H9 (cell line): ENCODE data around the gene TP73. TPM values are rescaled to one million over a fixed set of nuclear protein-coding genes. Genes with fewer than 3 reads are reported as not detected.
A peak's percentile ranks its signal among the peaks of the same experiment; 100 is the strongest.

Source experiments
- DNase-seq: peaks from one replicate; pipeline ENCODE4 v3.0.0-alpha.2; 2017
- H2AFZ ChIP-seq: one replicate; pipeline ENCODE4 v1.6.1; 2013; ENCODE audit warnings: mild to moderate bottlenecking, low read length, control low read depth, moderate library complexity
- H2AK5ac ChIP-seq: 2 replicates; pipeline ENCODE4 v1.6.1; 2013; ENCODE audit warnings: low read length, control low read depth, mixed read lengths; ENCODE audit not compliant: insufficient read length
- H2BK120ac ChIP-seq: one replicate; pipeline ENCODE4 v1.6.1; 2013; ENCODE audit warnings: low read depth, mild to moderate bottlenecking, low read length, control low read depth, inconsistent platforms; ENCODE audit not compliant: poor library complexity, severe bottlenecking
- H2BK12ac ChIP-seq: 2 replicates; pipeline ENCODE4 v1.6.1; 2013; ENCODE audit warnings: low read length, control low read depth, mixed read lengths, low read depth; ENCODE audit not compliant: insufficient read length
- H2BK15ac ChIP-seq: 2 replicates; pipeline ENCODE4 v1.6.1; 2013; ENCODE audit warnings: low read depth, low read length, control low read depth
- H2BK20ac ChIP-seq: one replicate; pipeline ENCODE4 v1.6.1; 2013; ENCODE audit warnings: low read depth, mild to moderate bottlenecking, low read length, control low read depth, inconsistent platforms; ENCODE audit not compliant: poor library complexity, severe bottlenecking
- H2BK5ac ChIP-seq: 2 replicates; pipeline ENCODE4 v1.6.1; 2013; ENCODE audit warnings: low read length, control low read depth, mixed read lengths; ENCODE audit not compliant: insufficient read length
- H3K14ac ChIP-seq: 2 replicates; pipeline ENCODE4 v1.6.1; 2013; ENCODE audit warnings: low read length, control low read depth; ENCODE audit not compliant: insufficient read depth
- H3K18ac ChIP-seq: 2 replicates; pipeline ENCODE4 v1.6.1; 2013; ENCODE audit warnings: low read depth, mild to moderate bottlenecking, mixed read lengths, low read length, control low read depth; ENCODE audit not compliant: insufficient read length
- H3K23ac ChIP-seq: 2 replicates; pipeline ENCODE4 v1.6.1; 2013; ENCODE audit warnings: low read length, control low read depth, mixed read lengths, low read depth; ENCODE audit not compliant: insufficient read length
- H3K23me2 ChIP-seq: 2 replicates; pipeline ENCODE4 v1.6.1; 2013; ENCODE audit warnings: low read depth, mild to moderate bottlenecking, mixed read lengths, low read length, control low read depth; ENCODE audit not compliant: insufficient read length, poor library complexity, severe bottlenecking
- H3K27ac ChIP-seq: 2 replicates; pipeline ENCODE4 v1.5.1; 2013; ENCODE audit warnings: low read length, control low read depth, mixed read lengths, low read depth; ENCODE audit not compliant: insufficient read length
- H3K27me3 ChIP-seq: 2 replicates; pipeline ENCODE4 v1.6.1; 2013; ENCODE audit warnings: low read length, control low read depth, inconsistent platforms; ENCODE audit not compliant: insufficient read depth
- H3K4ac ChIP-seq: 2 replicates; pipeline ENCODE4 v1.6.1; 2013; ENCODE audit warnings: low read depth, mild to moderate bottlenecking, control low read depth, inconsistent platforms, low read length, moderate library complexity
- H3K4me1 ChIP-seq: 2 replicates; pipeline ENCODE4 v1.6.1; 2013; ENCODE audit warnings: low read length, control low read depth, inconsistent platforms; ENCODE audit not compliant: insufficient read depth
- H3K4me2 ChIP-seq: 2 replicates; pipeline ENCODE4 v1.6.1; 2013; ENCODE audit warnings: low read length, control low read depth, mixed read lengths; ENCODE audit not compliant: insufficient read length, insufficient read depth
- H3K56ac ChIP-seq: 2 replicates; pipeline ENCODE4 v1.6.1; 2013; ENCODE audit warnings: low read depth, mild to moderate bottlenecking, mixed read lengths, low read length, control low read depth; ENCODE audit not compliant: insufficient read length
- H3K79me1 ChIP-seq: 2 replicates; pipeline ENCODE4 v1.6.1; 2013; ENCODE audit warnings: low read depth, mild to moderate bottlenecking, moderate library complexity, low read length, control low read depth, inconsistent platforms; ENCODE audit not compliant: insufficient read depth, poor library complexity, severe bottlenecking
- H3K79me2 ChIP-seq: 2 replicates; pipeline ENCODE4 v1.6.1; 2013; ENCODE audit warnings: low read length, control low read depth, inconsistent platforms; ENCODE audit not compliant: insufficient read depth
- H3K9ac ChIP-seq: 2 replicates; pipeline ENCODE4 v1.6.1; 2013; ENCODE audit warnings: low read length, control low read depth, mixed read lengths; ENCODE audit not compliant: insufficient read length; ENCODE audit errors: extremely low read depth
- H3K9me3 ChIP-seq: one replicate; pipeline ENCODE4 v1.6.1; 2013; ENCODE audit warnings: low read depth, low read length, inconsistent platforms; ENCODE audit not compliant: control insufficient read depth
- H3T11ph ChIP-seq: one replicate; pipeline ENCODE4 v1.6.1; 2013; ENCODE audit warnings: mild to moderate bottlenecking, low read length, control low read depth, inconsistent platforms
- H4K20me1 ChIP-seq: one replicate; pipeline ENCODE4 v1.6.1; 2013; ENCODE audit not compliant: control insufficient read depth, insufficient read length, insufficient read depth
- H4K5ac ChIP-seq: 2 replicates; pipeline ENCODE4 v1.6.1; 2013; ENCODE audit warnings: low read depth, mild to moderate bottlenecking, mixed read lengths, low read length, control low read depth; ENCODE audit not compliant: insufficient read length
- H4K8ac ChIP-seq: replicated peaks from 2 replicates; pipeline ENCODE4 v1.6.1; 2013; ENCODE audit warnings: low read length, control low read depth, mixed read lengths, low read depth; ENCODE audit not compliant: insufficient read length
- H4K91ac ChIP-seq: 2 replicates; pipeline ENCODE4 v1.6.1; 2013; ENCODE audit warnings: low read depth, mild to moderate bottlenecking, moderate library complexity, mixed read lengths, low read length, control low read depth; ENCODE audit not compliant: insufficient read length
- H3K27ac Mint-ChIP-seq, 3 experiments: 2 replicates in 2 of 3; 3 replicates in 1 of 3; pipeline ENCODE4 v1.8.0; 2020 to 2021; ENCODE audit warnings: mixed read lengths in 3 of 3, mild to moderate bottlenecking in 1 of 3, moderate library complexity in 1 of 3
- H3K27me3 Mint-ChIP-seq: 2 replicates; pipeline ENCODE4 v1.8.0; 2021; ENCODE audit warnings: low read depth, mild to moderate bottlenecking, moderate library complexity, mixed read lengths
- H3K36me3 Mint-ChIP-seq, 3 experiments: 2 replicates in 2 of 3; 3 replicates in 1 of 3; pipeline ENCODE4 v1.8.0; 2020 to 2021; ENCODE audit warnings: low read depth in 3 of 3, mixed read lengths in 3 of 3; ENCODE audit not compliant: insufficient read depth in 1 of 3
- H3K4me1 Mint-ChIP-seq, 2 experiments: 2 replicates each; pipeline ENCODE4 v1.8.0; 2020; ENCODE audit warnings: mixed read lengths in 2 of 2
- H3K4me3 Mint-ChIP-seq, 2 experiments: 2 replicates in 1 of 2; 3 replicates in 1 of 2; pipeline ENCODE4 v1.8.0; 2020 to 2021; ENCODE audit warnings: mild to moderate bottlenecking in 2 of 2, mixed read lengths in 2 of 2, moderate library complexity in 1 of 2
- H3K9me3 Mint-ChIP-seq, 2 experiments: 2 replicates in 1 of 2; 3 replicates in 1 of 2; pipeline ENCODE4 v1.8.0; 2020; ENCODE audit warnings: mild to moderate bottlenecking in 2 of 2, mixed read lengths in 2 of 2, moderate library complexity in 1 of 2
- WGBS: extraction: QIAGEN DNeasy Blood & Tissue Kit; methylation state at CpG from one replicate; pipeline ENCODE4 v1.1.7; 2013; ENCODE audit warnings: missing lambda C conversion rate, low lambda C conversion rate, mixed read lengths; ENCODE audit not compliant: insufficient read length; ENCODE audit errors: extremely low coverage; 5-methylcytosine and 5-hydroxymethylcytosine counted together
- total RNA-seq: library from RNA; stranded (reverse); gene quantifications from 2 replicates; pipeline ENCODE4 v1.2.1, GENCODE V29; 2021
- TF ChIP-seq, protein P1 (sequence below): fragments of 200-600 bp; sonication (generic); conservative IDR thresholded peaks from 3 replicates; pipeline ENCODE4 v1.8.0; 2021; ENCODE audit warnings: antibody characterized with exemption, mild to moderate bottlenecking

TP73 gene
- total RNA-seq, 1 experiment from 2014 or later: 4.7 TPM

DNA sequence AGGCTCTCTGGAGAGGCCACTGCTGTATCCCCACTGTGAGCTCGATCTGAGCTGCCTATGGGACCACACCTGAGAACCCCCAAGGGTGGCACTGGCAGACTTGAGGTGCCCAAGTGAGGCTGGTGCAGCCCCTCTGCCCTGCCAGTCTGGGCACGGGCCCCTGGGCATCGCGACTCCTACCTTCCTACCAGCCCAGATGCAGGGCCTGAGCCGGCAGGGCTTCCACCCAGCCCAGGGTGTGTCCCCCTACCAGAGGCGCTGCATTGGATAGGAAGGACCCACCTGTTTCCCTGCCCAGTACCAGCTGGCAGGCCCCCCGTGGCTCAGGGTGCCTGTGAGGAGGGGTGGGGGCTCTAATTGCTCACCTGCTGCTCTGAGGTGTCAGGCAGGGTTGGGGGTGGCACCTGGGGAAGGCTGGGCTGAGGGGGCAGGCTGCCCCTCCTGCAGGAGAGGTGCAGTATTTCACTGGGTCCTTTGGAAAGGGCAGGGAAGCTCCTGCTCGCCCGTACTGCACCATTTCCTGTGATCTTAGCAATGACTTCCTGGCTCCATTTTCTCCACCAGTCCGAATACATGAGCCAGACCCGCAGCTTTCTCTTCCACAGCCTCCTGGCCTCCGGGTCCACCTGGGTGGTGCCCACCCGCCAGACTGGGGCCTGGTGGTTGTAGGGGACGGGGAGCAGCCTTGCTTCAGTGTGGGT is 11.8 kb downstream of the TP73 start:
- H4K5ac ChIP-seq: no peak overlapping the region
- H3K9me3 ChIP-seq: no peaks in the 10 kb centered on the region
- H4K8ac ChIP-seq: no peak overlapping the region
- H3K14ac ChIP-seq: no peak overlapping the region
- no peaks in the 10 kb centered on the region for H3K4me1 ChIP-seq
- no peak overlapping the region for H3K27ac Mint-ChIP-seq
- no peak overlapping the region for H2AK5ac ChIP-seq
- no peak overlapping the region for H3K27ac ChIP-seq
- no peak overlapping the region for H2BK12ac ChIP-seq
- H3K27me3 Mint-ChIP-seq: peaks cover 47% of the 10 kb centered on the region
- no peaks in the 10 kb centered on the region for H3K36me3 Mint-ChIP-seq
- DNase-seq: peak; percentile 31
- H2BK15ac ChIP-seq: no peak overlapping the region
- H3K23me2 ChIP-seq: no peaks in the 10 kb centered on the region
- no peak overlapping the region for H3K4me2 ChIP-seq
- H2AFZ ChIP-seq: no peak overlapping the region
- H4K91ac ChIP-seq: no peak overlapping the region
- no peaks in the 10 kb centered on the region for H4K20me1 ChIP-seq
- H3K9me3 Mint-ChIP-seq: no peaks in the 10 kb centered on the region
- H3K9ac ChIP-seq: no peak overlapping the region
- H3K79me2 ChIP-seq: no peaks in the 10 kb centered on the region
- no peaks in the 10 kb centered on the region; the same call in 1 of the 2 replicates for H3K27me3 ChIP-seq
- H3K18ac ChIP-seq: no peak overlapping the region
- peaks cover 7 to 22% of the 10 kb centered on the region in 2 experiments for H3K4me1 Mint-ChIP-seq
- H3T11ph ChIP-seq: no peak overlapping the region
- no peak overlapping the region for H2BK5ac ChIP-seq
- no peak overlapping the region for H3K56ac ChIP-seq
- no peak overlapping the region for H2BK120ac ChIP-seq
- no peak overlapping the region for H3K4ac ChIP-seq
- no peak overlapping the region for H3K4me3 Mint-ChIP-seq
- H3K23ac ChIP-seq: no peak overlapping the region
- WGBS: no CpG with 5 or more reads among the region's 14 CpGs
- H3K79me1 ChIP-seq: no peaks in the 10 kb centered on the region
- TF ChIP-seq, protein P1, sequence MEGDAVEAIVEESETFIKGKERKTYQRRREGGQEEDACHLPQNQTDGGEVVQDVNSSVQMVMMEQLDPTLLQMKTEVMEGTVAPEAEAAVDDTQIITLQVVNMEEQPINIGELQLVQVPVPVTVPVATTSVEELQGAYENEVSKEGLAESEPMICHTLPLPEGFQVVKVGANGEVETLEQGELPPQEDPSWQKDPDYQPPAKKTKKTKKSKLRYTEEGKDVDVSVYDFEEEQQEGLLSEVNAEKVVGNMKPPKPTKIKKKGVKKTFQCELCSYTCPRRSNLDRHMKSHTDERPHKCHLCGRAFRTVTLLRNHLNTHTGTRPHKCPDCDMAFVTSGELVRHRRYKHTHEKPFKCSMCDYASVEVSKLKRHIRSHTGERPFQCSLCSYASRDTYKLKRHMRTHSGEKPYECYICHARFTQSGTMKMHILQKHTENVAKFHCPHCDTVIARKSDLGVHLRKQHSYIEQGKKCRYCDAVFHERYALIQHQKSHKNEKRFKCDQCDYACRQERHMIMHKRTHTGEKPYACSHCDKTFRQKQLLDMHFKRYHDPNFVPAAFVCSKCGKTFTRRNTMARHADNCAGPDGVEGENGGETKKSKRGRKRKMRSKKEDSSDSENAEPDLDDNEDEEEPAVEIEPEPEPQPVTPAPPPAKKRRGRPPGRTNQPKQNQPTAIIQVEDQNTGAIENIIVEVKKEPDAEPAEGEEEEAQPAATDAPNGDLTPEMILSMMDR: peak; percentile 36; the same call in 2 of the 3 replicates
- H2BK20ac ChIP-seq: no peak overlapping the region
